ENCODE measurements around the gene DUSP12.
A peak's percentile ranks its signal among the peaks of the same experiment; 100 is the strongest.

The DUSP12 gene

DNA sequence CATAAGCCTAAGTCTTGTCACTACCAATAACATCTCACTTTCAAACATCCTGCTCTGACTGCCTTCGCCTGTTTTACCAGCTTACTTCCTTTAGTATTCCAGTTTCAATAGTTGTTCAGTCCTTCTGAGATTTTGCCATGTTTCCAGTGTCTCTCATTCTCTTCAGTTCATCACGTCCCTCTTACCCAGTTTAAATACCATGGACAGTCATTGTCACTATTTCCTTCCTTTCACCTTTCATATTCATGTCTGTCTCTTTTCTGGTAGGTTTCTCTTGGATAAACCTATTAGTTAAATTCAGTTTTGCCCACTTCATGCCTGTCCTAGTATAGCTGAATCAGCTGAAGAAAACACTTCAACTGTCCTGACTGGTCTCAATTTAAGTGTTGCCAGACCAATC lies 22.4 kb downstream of the DUSP12 start:
- no peak for DNase-seq

- no peak for DNase-seq
Measured at GRCh38 chr1:161772397-161772796, 22.8 kb downstream of the DUSP12 start.

DNA sequence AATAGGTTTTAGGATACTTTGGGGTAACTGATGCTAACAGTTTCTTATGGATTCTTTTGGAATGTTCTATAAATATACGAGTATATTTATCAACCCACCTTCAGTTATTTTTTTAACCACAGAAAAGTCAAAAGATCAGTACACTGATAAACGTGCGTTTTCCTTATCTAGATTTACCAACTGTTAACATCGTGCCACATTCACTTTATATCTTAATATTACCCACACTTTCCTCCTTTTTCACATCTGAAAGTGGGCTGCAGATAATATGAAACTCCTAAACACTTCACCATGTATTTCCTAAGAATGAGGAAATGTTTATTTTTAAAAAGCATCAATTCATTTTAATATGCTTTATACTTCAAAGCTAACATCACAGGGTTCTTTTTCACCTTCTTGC lies 24.2 kb downstream of the DUSP12 start:
- DNase-seq, result no peak

GRCh38 chr1:161777261-161777660 lies 27.7 kb downstream of the DUSP12 start:
- DNase-seq, result no peak

- DNase-seq, result no peak
Measured at GRCh38 chr1:161778522-161778921, 28.9 kb downstream of the DUSP12 start.

GRCh38 chr1:161779393-161779792 lies 29.8 kb downstream of the DUSP12 start:
- DNase-seq, result no peak

DNA sequence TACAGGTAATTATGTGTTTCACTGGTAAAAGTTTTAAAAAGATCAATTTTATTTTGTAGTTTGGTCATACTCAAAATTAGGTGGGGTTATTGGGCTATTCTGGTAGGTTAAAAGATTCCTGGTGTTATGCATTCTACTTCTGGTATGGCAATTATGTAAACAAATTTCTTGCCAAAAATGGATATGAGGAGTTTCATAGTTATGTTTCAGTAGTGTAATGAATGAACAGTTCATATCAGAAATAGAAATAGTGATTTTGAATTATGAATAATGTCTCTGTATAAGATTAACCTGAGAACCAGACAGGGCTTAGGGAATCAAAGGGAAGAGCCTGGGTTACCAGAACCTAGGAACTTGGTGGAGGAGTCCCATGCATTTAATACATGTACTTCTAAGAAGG lies 32.4 kb downstream of the DUSP12 start:
- no peak for DNase-seq

DNA sequence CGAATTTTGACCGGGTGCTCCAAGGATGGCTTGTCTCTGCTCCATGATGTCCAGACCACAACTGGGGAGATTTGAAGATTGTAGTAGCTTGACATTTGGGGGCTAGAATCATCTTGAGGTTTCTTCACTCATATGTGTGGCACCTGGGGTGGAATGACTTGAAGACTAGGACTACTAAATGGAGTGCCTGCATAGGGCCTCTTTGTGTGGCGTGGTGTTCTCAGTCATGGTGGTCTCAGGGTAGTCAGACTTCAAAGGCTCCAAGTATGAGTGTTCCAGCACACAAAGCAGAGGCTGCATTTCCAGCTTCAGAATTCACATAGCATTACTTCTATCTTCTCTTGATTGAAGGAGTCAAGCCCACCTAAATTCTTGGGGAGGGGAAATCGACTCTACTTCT lies 33.3 kb downstream of the DUSP12 start:
- no peak for DNase-seq

DNA sequence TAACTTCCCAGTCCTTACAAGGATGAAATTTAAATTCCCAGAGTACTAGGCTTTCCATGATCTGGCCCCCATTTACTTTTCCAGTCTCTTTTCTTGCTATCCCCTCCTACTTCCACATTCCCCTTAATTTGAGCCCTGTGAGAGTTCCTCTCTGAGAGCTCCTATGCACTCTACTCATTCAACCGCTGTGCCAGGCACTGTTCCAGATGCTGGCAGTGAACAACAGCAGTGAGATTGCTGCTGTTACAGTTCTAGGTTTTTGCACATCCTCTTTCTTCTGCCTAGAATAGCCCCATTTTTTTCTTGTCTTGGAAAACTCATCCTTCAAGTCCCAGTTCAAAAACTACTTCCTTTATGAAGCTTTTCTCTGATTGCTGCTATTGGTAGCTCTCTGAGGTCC lies 35.4 kb downstream of the DUSP12 start:
- no peak for DNase-seq

DNA sequence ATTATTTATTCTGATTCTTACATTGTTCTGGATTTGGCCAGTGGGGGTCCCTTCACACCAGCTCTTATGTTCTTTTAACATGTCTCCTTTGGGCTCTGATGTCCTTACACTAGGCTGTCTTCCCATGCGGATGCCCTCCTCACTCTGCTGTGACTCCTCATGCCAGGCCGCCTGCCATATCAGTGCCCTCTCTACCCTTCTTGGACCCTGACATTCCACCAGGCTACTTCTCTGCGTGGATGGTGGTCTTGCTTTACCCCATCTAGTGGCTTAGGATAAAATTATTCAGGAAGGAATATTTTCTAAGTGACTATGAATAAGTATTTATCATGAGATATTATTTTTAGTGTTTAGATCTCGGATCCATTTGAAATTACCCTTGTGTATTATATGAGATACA lies 37.8 kb downstream of the DUSP12 start:
- no peak for DNase-seq

- DNase-seq, result no peak
Measured at GRCh38 chr1:161790587-161791317, 41.2 kb downstream of the DUSP12 start.

GRCh38 chr1:161791904-161792655 lies 42.5 kb downstream of the DUSP12 start:
- no peak for DNase-seq

- peak; percentile 73 for DNase-seq
Measured at GRCh38 chr1:161792740-161793139, 43.2 kb downstream of the DUSP12 start.

DNA sequence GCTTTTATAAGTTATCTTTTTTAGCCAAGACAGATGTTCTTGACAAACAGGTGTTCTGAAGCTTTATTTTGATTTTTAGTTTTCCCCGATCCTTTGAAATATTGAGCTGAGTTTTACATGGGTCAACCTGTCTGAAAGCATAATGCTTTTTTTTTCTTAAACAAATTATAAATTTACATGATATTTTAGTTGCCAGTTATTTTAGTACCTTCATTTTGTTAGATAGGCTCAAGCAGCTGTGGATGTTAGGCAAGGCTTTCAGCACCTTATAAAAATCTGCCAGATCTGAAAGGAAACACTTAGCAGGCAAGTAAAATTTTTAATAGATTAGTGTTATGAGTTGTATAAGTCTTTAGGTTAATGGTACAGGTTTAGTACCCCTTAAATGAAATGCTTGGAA lies 50.2 kb downstream of the DUSP12 start:
- DNase-seq, result no peak

- no peak for DNase-seq
Measured at GRCh38 chr1:161801955-161802354, 52.4 kb downstream of the DUSP12 start.

- DNase-seq, result no peak
Measured at GRCh38 chr1:161803181-161803580, 53.6 kb downstream of the DUSP12 start.

DNA sequence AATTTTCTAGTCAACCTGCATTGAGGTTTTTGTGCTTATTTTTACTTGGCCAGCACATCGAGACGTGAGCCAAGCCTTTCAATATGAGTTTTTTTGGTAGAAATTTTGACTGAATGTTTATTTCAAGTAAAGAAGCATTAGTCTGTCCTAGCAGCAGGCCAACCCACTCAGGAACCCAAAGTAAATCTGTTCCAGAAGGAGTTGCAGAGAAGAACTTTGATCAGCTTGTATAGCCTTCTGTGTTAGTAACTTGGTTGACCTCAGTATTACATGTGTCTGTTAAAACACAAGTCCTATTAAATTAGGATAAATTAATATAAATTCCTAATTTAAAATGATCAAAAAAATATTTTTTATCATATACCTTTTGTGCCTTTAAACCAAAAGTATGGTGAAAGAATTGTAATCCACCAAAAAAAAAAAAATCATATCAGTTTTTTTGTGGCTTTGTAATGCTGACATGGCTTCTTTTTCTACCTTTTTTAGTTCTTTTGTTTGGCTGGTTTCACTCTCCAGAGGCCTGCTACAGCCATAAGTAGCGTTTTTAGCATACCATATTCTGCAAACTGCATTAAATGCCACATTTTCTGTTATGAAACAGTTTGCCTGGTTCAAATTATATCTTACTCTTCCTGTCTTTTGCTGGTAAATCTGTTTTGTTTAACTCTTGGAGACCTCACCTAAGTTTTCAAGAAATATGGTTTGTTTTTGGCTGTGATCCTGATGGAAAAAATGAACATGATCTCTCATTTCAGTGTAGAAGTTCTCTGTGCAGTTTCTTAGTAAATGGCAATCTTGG lies 56.0 kb downstream of the DUSP12 start:
- DNase-seq, result no peak
